Measurements from ENCODE around the gene BID.
"Not testable (repeated sequence)": the region's sequence is repeated elsewhere in the genome, so short reads cannot be mapped to it uniquely, and the experiment has no call there.

BID gene

DNA sequence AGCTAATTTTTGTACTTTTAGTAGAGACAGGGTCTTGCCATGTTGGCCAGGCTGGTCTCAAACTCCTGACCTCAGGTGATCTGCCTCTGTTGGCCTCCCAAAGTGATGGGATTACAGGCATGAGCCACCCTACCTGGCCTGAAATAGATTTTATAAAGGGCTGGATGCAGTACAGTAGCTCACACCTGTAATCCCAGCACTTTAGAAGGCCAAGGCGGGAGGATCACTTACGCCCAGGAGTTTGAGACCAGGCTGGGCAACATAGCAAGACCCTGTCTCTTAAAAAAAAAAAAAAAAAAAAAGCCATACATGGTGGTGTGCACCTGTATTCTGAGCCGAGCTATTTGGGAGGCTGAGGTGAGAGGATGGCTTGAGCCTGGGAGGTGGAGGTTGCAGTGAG lies 76.0 kb downstream of the BID start:
- not testable (repeated sequence) for DNase-seq

DNA sequence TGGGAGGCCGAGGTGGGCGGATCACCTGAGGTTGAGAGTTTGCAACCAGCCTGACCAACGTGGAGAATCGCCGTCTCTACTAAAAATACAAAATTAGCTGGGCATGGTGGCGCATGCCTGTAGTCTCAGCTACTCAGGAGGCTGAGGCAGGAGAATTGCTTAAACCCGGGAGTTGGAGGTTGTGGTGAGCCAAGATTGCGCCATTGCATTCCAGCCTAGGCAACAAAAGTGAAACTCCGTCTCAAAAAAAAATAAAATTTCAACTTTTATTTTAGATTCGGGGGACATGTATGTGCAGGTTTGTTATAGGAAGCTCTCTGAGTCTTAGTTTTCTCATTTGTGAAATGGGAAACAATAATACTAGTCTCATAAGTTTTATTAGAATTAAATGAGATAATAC lies 77.1 kb downstream of the BID start:
- DNase-seq = not testable (repeated sequence)

DNA sequence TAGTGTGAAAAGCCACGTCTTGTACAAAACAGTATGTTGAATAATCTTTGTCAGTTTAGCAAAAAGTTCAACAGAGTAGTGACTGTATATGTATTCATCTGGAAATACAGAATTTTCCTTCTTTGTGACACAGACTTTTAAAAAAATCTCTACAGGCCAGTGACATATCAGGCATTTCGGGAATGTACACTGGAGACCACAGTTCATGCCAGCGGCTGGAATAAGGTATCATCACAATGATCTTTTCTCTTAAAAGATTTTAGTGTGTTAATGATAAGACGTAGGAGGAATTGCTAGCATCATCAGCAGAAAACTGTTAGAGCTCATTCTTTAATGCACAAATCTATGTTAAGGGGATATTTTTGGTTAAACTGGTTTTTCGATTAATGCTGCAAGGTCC lies 78.3 kb downstream of the BID start:
- DNase-seq = no peak

DNA sequence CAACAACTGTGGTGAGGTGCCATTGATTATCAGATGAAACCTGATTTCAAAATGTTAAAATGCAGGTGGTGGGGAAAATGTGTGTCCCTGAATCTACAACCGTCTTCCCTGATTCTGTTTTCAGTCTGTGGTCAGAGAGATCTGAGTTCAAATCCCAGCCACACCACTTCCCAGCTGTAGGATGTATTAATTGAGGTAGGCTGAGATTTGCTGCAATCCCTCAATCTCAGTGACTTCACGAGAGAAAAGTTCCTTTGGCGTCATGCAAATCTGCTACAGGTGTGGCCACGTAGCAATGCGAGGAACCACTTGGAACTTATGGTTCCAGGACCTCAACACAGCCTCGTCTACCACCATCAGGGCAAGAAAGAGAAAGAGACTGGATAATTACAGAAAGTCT lies 79.5 kb downstream of the BID start:
- DNase-seq = no peak

DNA sequence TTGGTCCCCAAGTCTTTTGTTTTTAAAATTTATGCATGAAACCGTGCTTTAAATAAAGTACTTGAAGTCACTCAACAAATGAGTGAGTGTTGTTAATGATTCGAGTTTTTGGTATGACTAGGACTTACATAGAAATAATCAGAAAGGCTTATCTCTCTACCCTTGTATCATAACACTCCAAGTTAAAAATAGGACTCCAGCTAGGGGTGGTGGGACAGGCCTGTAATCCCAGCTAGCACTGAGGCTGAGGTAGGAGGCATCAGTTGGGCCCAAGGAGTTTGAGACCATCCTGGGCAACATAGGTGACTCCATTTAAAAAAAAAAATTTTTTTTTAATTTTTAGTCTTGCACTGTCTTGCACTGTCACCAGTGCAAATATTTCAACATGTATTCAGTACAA lies 80.1 kb downstream of the BID start:
- DNase-seq = no peak

DNA sequence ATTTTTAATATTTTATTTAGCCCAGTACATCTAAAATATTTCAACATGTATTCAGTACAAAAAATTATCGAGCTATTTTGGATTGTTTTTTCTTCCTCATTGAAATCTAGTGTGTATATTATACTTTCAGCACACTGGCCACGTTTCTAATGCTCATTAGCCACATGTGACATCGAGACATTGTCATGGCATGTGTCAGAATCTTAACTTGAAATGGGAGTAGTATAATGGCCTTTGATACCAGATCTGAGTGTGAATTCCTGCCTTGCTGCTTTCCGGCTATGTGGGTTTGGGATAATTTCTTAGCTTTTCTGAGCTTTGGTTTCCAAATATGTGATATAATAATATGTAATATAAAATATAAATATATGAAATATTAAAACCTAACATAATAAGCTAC lies 81.4 kb downstream of the BID start:
- DNase-seq = no peak

DNA sequence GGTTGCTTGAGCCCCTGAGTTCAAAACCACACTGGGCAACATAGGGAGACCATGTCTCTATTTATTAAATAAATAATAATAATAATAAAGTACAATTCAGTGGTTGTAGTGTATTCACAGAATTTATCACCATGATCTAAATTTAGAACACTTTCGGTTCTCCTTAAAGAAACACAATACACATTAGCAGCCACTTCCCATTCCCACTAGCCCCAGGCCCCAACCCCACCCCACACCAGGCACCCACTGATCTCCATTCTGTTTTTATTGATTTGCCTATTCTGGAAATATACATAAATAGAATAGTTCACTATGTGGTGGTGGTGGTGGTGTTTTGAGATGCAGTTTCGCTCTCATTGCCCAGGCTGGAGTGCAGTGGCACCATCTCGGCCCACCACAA lies 90.0 kb downstream of the BID start:
- DNase-seq = no peak
